HG03095 (cell line): ENCODE data around the gene LBHD2.
"Not testable (repeated sequence)": the region's sequence is repeated elsewhere in the genome, so short reads cannot be mapped to it uniquely, and the experiment has no call there.

Experiments
- ATAC-seq: cut with Tn5 transposase; IDR thresholded peaks from one replicate; pipeline ENCODE4 v1.9.1; 2021; ENCODE audit warnings: moderate library complexity; ENCODE audit not compliant: unreplicated experiment

LBHD2 gene

GRCh38 chr14:103102689-103103260 is 18.8 kb downstream of the LBHD2 start:
- no peak for ATAC-seq

GRCh38 chr14:103103461-103104388 is 19.7 kb downstream of the LBHD2 start:
- no peak for ATAC-seq

DNA sequence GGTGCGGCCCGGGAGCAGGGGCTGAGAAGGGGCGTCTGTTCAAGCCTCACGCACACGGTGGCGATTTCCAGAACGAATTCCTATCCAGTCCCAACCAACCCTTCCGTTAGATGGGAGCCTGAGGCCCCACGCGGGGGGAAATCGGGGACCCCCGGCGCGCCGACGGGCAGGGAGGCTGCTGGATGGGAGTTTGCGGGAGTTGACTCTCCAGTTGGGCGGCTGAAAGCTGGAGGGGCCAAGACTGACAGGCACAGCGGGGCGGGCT is 20.3 kb downstream of the LBHD2 start:
- no peak for ATAC-seq

DNA sequence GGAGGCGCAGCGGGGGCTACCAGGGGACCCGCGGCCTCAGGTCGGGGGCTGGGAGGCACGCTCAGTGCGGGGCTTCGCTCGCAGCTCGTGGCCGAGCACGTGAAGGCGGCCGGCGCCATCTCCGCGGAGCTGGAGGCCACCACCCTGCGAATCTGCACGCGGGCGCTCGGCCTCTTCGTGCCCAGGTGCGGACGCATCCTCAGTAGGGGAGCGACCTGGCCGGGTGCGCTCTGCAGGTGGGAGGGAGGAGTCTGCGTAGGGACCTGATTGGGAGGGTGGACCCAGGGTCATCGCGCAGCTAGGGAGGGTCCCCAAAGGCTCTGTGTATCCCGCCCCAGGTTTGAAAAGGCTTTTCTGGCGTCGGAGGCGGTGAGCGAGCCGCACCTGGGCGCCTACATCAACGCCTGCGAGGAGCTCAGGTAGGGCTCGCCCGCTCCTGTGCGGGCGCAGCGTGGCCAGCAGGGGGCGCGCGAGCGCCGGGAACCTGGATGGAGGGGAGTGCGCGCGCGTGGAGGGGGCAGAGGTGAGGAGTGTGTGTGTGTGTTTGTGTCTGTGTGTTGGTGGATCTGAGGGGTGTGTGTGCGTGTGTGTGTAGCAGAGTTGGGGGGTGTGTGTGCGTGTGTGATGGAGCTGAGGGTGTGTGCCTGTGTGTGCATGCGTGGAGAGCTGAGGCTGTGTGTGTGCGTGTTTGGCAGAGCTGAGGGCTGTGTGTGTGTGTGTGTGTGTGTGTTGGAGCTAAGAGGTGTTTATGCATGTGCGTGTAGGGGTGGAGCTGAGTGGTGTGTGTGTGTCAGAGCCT is 20.8 kb downstream of the LBHD2 start:
- ATAC-seq = no peak

DNA sequence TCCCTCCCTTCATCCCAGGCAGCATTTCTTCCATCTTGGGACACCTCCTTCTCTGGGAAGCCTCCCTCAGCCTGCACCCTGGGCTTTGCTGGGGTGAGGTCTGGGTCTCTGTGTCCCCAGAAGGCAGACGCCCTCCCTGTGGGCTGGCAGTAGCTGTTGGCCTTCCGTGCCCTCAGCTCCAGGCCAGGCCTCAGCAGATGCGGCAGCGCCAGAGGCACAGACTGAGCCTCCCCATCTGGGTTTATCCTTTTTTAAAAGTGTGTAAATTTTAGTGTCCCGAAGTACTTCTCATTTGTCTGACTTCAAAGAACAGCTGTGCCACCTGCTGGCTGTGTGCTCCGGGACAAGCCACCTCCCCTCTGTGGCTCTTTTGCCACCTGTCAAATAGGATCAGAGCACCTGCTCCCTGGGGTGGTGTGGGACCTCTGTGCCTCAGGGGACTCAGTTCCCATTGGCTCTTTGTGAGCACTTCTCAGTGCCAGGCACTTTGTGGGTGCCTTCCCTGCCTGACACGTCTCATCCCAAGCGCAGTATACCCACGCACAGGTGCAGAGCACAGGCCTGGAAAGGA is 21.7 kb downstream of the LBHD2 start:
- no peak for ATAC-seq

GRCh38 chr14:103107455-103107854 is 23.4 kb downstream of the LBHD2 start:
- ATAC-seq = no peak

DNA sequence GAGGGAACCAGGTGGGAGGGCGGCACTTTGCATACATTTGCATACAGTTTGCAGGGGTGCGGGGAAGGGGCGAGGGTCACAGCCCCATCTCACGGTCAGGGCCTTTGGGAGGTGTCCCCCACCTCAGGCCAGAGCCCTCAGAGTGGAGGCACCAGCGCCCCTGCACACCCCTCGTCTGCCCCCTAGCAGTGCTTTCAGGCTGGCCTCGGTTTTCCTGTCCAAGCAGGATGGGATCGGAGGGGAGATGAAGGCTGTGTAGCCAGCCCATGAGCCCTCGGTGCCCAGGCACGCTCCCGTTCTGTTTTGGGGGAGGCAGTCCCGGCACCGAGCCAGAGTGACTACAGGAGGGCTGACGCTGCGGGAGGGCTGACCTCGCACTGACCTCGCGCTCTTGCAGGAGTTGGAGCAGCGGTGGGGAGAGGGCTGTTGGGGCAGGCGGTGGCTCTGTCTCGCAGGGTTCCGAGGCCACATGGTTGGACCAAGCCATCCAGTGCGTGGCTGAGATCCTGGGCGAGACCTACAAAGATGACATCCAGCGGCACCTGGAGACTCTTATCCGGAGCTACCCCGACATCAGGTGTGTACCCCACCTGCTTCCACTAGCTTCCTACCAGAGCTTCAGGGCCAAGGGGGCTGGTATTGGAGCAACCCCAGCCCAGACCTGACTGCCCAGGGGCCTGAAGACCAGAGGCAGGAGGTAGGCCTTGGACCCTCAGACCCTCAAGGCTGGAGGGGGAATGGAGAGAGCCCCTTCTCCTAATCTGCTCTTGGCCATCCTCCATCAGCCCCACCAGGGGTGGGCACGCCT is 24.1 kb downstream of the LBHD2 start:
- ATAC-seq = no peak

- ATAC-seq = peak; percentile 42
Observed at GRCh38 chr14:103108749-103109207, 24.8 kb downstream of the LBHD2 start.

GRCh38 chr14:103109535-103110441 is 25.8 kb downstream of the LBHD2 start:
- no peak for ATAC-seq

DNA sequence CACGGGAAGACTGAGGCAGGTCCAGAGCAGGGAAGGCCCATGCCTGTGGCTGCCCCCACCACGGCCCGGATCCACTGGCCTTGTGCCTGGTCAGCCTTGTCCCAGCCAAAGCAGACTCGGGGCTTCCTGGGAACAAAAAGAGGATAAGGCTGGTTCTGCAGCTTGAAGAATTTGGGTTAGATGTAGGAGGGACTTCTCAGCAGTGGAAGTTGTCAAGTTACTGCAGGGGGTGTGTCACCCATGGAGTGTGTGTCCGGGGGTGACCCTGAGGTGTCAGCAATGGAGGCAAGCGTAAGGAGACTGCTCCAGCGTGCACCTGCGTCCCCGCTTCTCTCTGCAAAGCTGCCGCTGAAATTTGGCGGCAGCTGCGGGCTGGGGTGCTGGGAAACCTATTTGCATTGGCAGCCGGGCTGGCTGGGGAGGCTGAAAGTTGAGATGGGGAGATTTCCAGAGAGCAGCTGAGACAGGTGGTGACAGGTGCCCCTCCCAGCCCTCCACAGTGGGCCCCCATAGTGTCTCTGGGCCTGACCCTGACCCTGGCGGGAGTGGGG is 26.7 kb downstream of the LBHD2 start:
- ATAC-seq = no peak

GRCh38 chr14:103111232-103111868 is 27.3 kb downstream of the LBHD2 start:
- no peak for ATAC-seq

DNA sequence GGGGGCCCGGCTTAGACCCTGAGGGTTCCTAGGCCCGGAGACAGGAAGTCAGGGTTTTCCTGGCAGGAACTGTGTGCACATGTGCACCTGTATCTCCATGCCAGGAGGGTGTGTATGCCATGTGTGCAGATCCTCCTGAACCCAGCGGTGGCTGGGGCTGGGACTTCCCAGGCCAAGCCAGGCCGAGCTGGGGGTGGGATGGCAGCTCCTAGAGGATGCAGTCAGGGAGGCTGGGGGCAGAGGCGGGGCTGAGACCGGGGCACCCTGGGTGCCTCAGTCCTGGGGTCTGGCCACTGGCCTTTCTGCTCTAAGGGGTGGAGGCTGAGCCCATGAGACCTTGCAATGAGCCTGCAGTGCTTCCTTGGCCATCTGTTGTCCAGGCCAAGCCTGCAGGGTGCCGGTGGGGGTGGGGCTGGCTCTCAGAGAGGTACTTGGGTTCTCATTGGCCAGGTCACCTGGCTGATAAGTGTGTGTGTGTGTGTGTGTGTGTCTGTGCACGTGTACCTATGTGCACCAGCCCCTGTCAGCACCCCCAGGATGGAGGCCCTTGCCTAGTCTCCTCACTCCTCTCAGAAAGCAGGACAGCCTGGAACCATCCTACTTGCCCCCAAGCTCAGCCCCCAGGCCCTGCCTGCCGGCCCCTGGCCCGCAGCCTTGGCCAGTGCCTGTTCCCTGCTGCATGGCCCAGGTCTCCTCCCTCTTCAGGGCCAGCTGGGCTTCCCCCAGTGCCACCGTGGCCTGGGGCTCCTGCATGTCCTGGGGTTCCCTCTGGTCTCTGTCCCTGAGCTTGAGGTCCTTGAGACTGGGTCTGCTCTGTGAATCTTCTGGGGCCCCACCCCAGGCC is 28.6 kb downstream of the LBHD2 start:
- no peak for ATAC-seq

DNA sequence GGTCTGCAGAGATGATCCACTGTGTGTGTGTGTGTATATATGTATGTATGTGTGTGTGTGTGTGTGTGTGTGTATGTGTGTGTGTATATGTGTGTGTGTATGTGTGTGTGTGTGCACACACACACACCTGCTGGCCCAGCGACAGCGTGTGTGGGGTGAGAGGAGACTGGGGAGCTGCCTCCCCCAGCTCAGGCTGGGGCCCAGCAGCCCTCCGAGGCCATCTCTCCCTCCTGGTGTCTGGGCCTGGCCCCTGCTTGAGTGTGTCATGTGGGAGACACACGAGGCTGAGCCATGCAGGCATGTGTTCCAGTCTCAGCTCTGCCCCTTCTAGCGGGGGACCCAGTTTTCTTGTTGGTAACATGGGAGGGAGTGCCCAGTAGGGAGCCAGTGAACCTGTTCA is 29.3 kb downstream of the LBHD2 start:
- no peak for ATAC-seq

DNA sequence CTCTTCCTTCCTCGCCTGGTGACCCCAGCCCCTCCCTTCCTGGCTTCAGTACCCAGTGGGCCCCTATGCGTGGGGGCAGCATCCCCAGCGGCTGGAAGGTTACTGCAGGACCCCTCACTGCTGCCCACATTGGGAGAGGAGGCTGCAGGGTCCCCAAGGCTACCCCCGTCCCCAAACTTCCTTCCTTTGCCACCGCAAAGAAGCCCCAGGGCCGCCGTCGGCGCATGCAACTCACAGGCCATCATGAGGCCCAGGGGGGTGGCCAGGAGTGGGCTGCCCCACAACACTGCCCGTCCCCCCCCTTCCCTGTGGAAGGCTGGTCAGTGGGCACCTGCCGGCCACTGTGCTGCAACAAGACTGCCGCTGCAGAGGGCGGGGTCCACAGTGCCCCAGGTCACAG is 29.8 kb downstream of the LBHD2 start:
- no peak for ATAC-seq

- not testable (repeated sequence) for ATAC-seq
Observed at GRCh38 chr14:103115086-103115679, 31.2 kb downstream of the LBHD2 start.

- no peak for ATAC-seq
Observed at GRCh38 chr14:103115845-103116572, 32.0 kb downstream of the LBHD2 start.

DNA sequence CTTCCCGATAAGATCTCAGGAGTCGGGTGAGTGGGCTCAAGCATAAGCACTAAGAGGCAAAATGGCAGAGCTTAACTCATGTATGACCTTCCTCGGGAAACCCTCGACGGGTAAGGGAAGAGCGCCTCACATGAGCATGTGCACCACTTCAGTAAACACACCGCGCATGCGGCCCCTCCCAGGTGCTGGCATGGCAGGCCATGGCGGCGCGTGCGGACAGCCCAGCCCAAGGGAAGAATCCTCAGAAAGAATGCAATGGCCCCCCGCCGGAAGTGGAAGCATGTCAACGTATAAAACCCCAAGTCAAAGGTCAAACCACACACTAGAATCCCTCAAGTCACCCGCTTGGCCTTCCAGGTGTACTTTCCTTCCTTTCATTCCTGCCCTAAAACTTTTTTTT is 32.6 kb downstream of the LBHD2 start:
- ATAC-seq = no peak
